Measurements from ENCODE around the gene UTP25.
A peak's percentile ranks its signal among the peaks of the same experiment; 100 is the strongest.

Gene UTP25

GRCh38 chr1:209862391-209863356 lies 34.9 kb downstream of the UTP25 start:
- TF ChIP-seq POLR2A (IDR thresholded peaks at IDR 0.05; ENCODE audit: low read length) (no peak), GATA1 (IDR thresholded peaks at IDR 0.05; ENCODE audit: low read depth, low read length) (no peak)
- no peak for DNase-seq

- TF ChIP-seq GATA1 (IDR thresholded peaks at IDR 0.05; ENCODE audit: low read depth, low read length) (no peak), POLR2A (IDR thresholded peaks at IDR 0.05; ENCODE audit: low read length) (no peak)
- peak in 1 of 2 experiments; percentile 6 for DNase-seq
Observed at GRCh38 chr1:209863766-209864485, 36.2 kb downstream of the UTP25 start.

GRCh38 chr1:209866201-209866600 lies 38.4 kb downstream of the UTP25 start:
- no peak for DNase-seq
- TF ChIP-seq GATA1 (IDR thresholded peaks at IDR 0.05; ENCODE audit: low read depth, low read length) (no peak), POLR2A (IDR thresholded peaks at IDR 0.05; ENCODE audit: low read length) (no peak)

GRCh38 chr1:209869291-209870149 lies 41.7 kb downstream of the UTP25 start:
- DNase-seq, result no peak
- no peak for TF ChIP-seq GATA1 (IDR thresholded peaks at IDR 0.05; ENCODE audit: low read depth, low read length)
- TF ChIP-seq POLR2A (IDR thresholded peaks at IDR 0.05; ENCODE audit: low read length), result no peak

GRCh38 chr1:209870151-209870831 lies 42.5 kb downstream of the UTP25 start:
- DNase-seq, result no peak
- TF ChIP-seq GATA1 (IDR thresholded peaks at IDR 0.05; ENCODE audit: low read depth, low read length), result no peak
- TF ChIP-seq POLR2A (IDR thresholded peaks at IDR 0.05; ENCODE audit: low read length), result no peak

GRCh38 chr1:209871006-209871405 lies 43.2 kb downstream of the UTP25 start:
- TF ChIP-seq GATA1 (IDR thresholded peaks at IDR 0.05; ENCODE audit: low read depth, low read length), result no peak
- no peak for TF ChIP-seq POLR2A (IDR thresholded peaks at IDR 0.05; ENCODE audit: low read length)
- no peak for DNase-seq

GRCh38 chr1:209871430-209871829 lies 43.7 kb downstream of the UTP25 start:
- TF ChIP-seq POLR2A (IDR thresholded peaks at IDR 0.05; ENCODE audit: low read length), result no peak
- no peak for TF ChIP-seq GATA1 (IDR thresholded peaks at IDR 0.05; ENCODE audit: low read depth, low read length)
- DNase-seq, result no peak

GRCh38 chr1:209873067-209873799 lies 45.5 kb downstream of the UTP25 start:
- DNase-seq, result no peak
- TF ChIP-seq GATA1 (IDR thresholded peaks at IDR 0.05; ENCODE audit: low read depth, low read length), result no peak
- no peak for TF ChIP-seq POLR2A (IDR thresholded peaks at IDR 0.05; ENCODE audit: low read length)

GRCh38 chr1:209875515-209875914 lies 47.7 kb downstream of the UTP25 start:
- TF ChIP-seq GATA1 (IDR thresholded peaks at IDR 0.05; ENCODE audit: low read depth, low read length) (no peak), POLR2A (IDR thresholded peaks at IDR 0.05; ENCODE audit: low read length) (no peak)
- DNase-seq, result peak in 1 of 2 experiments; percentile 6

- TF ChIP-seq POLR2A (IDR thresholded peaks at IDR 0.05; ENCODE audit: low read length), result no peak
- TF ChIP-seq GATA1 (IDR thresholded peaks at IDR 0.05; ENCODE audit: low read depth, low read length), result no peak
- DNase-seq, result no peak
Observed at GRCh38 chr1:209876078-209876800, 48.5 kb downstream of the UTP25 start.

GRCh38 chr1:209877087-209877764 lies 49.5 kb downstream of the UTP25 start:
- DNase-seq, result no peak
- TF ChIP-seq POLR2A (IDR thresholded peaks at IDR 0.05; ENCODE audit: low read length) (no peak), GATA1 (IDR thresholded peaks at IDR 0.05; ENCODE audit: low read depth, low read length) (no peak)
